CD14-positive monocyte (primary cell): ENCODE data around the gene DPH3. TPM values are rescaled to one million over a fixed set of nuclear protein-coding genes. Genes with fewer than 3 reads are reported as not detected.

Experiments
- DNase-seq, 3 donors: peaks; one replicate each; pipeline ENCODE4 v3.0.0-alpha.2; 2011 to 2022
- H2AFZ ChIP-seq: 2 replicates; pipeline ENCODE4 v1.6.0; 2012; ENCODE audit warnings: mild to moderate bottlenecking, low read depth, low read length, inconsistent platforms; ENCODE audit not compliant: insufficient read depth, poor library complexity, severe bottlenecking
- H3K27ac ChIP-seq, 2 donors: 1 replicate in 1 of 2; 2 replicates in 1 of 2; pipeline ENCODE4 v1.5.1; 2012 to 2013; ENCODE audit warnings: low read length in 2 of 2, control low read depth in 1 of 2, inconsistent platforms in 1 of 2, low read depth in 1 of 2, mild to moderate bottlenecking in 1 of 2
- H3K27me3 ChIP-seq, 2 donors: one replicate each; pipeline versions ENCODE4 v1.6.0 to v1.6.1; 2011 to 2013; ENCODE audit warnings: low read length in 2 of 2; ENCODE audit not compliant: control insufficient read depth in 2 of 2, insufficient read depth in 2 of 2
- H3K36me3 ChIP-seq, 2 donors: replicated peaks in 1 of 2; 1 replicate in 1 of 2; 2 replicates in 1 of 2; pipeline versions ENCODE4 v1.5.1 to v1.6.1; 2012 to 2013; ENCODE audit warnings: low read length in 2 of 2, control low read depth in 1 of 2, inconsistent platforms in 1 of 2, mild to moderate bottlenecking in 1 of 2; ENCODE audit not compliant: insufficient read depth in 2 of 2, control insufficient read depth in 1 of 2
- H3K4me1 ChIP-seq, 2 donors: 1 replicate in 1 of 2; 2 replicates in 1 of 2; pipeline versions ENCODE4 v1.5.1 to v1.6.1; 2012 to 2013; ENCODE audit warnings: low read length in 2 of 2, control low read depth in 1 of 2, inconsistent platforms in 1 of 2, mild to moderate bottlenecking in 1 of 2, moderate library complexity in 1 of 2; ENCODE audit not compliant: insufficient read depth in 2 of 2, control insufficient read depth in 1 of 2
- H3K4me2 ChIP-seq: replicated peaks from 2 replicates; pipeline ENCODE3; 2012; ENCODE audit warnings: low read length, moderate library complexity, mild to moderate bottlenecking; ENCODE audit not compliant: poor library complexity, severe bottlenecking; ENCODE audit errors: extremely low read depth
- H3K4me3 ChIP-seq, 3 experiments: fragments of 200-600 bp in 1 of 3; sonication (generic) in 1 of 3; replicated peaks in 1 of 3; 1 replicate in 2 of 3; 2 replicates in 1 of 3; pipeline ENCODE4 v1.5.1; 2011 to 2013; ENCODE audit warnings: low read length in 3 of 3, mild to moderate bottlenecking in 3 of 3, control low read depth in 2 of 3, low read depth in 2 of 3, inconsistent platforms in 1 of 3, moderate library complexity in 1 of 3
- H3K79me2 ChIP-seq: 2 replicates; pipeline ENCODE4 v1.6.0; 2012; ENCODE audit warnings: mild to moderate bottlenecking, control low read depth, inconsistent platforms, low read length, moderate library complexity; ENCODE audit not compliant: insufficient read depth
- H3K9ac ChIP-seq: 2 replicates; pipeline ENCODE4 v1.6.0; 2017; ENCODE audit warnings: low read length, mild to moderate bottlenecking; ENCODE audit not compliant: insufficient read depth, poor library complexity, severe bottlenecking
- H3K9me3 ChIP-seq, 2 donors: replicated peaks in 1 of 2; 1 replicate in 1 of 2; 2 replicates in 1 of 2; pipeline versions ENCODE4 v1.5.1 to v1.6.1; 2012 to 2013; ENCODE audit warnings: low read length in 2 of 2, control low read depth in 1 of 2; ENCODE audit not compliant: control insufficient read depth in 1 of 2, insufficient read depth in 1 of 2
- H4K20me1 ChIP-seq: 2 replicates; pipeline ENCODE4 v1.6.0; 2012; ENCODE audit warnings: mild to moderate bottlenecking, low read length, control low read depth, moderate library complexity; ENCODE audit not compliant: insufficient read depth
- H3K27ac Mint-ChIP-seq, 7 donors: one replicate each; pipeline ENCODE4 v1.8.0; 2020; ENCODE audit warnings: mild to moderate bottlenecking in 7 of 7, mixed read lengths in 7 of 7, moderate library complexity in 6 of 7, inconsistent platforms in 2 of 7
- H3K27me3 Mint-ChIP-seq, 3 donors: one replicate each; pipeline ENCODE4 v1.8.0; 2021 to 2022; ENCODE audit warnings: low read depth in 3 of 3, mild to moderate bottlenecking in 3 of 3, mixed read lengths in 3 of 3, moderate library complexity in 3 of 3, inconsistent platforms in 1 of 3
- H3K36me3 Mint-ChIP-seq, 2 donors: one replicate each; pipeline ENCODE4 v1.8.0; 2020; ENCODE audit warnings: mixed read lengths in 2 of 2, inconsistent platforms in 1 of 2, mild to moderate bottlenecking in 1 of 2
- H3K4me1 Mint-ChIP-seq: one replicate; pipeline ENCODE4 v1.8.0; 2020; ENCODE audit warnings: mild to moderate bottlenecking, mixed read lengths
- H3K4me3 Mint-ChIP-seq, 2 donors: one replicate each; pipeline ENCODE4 v1.8.0; 2020; ENCODE audit warnings: mild to moderate bottlenecking in 2 of 2, mixed read lengths in 2 of 2, moderate library complexity in 1 of 2
- H3K9me3 Mint-ChIP-seq, 7 donors: one replicate each; pipeline ENCODE4 v1.8.0; 2020 to 2022; ENCODE audit warnings: mixed read lengths in 7 of 7, mild to moderate bottlenecking in 6 of 7, moderate library complexity in 6 of 7, inconsistent platforms in 2 of 7
- WGBS: methylation state at CpG from one replicate; pipeline ENCODE4 v1.1.5; 2013; ENCODE audit warnings: missing lambda C conversion rate; ENCODE audit not compliant: insufficient coverage; 5-methylcytosine and 5-hydroxymethylcytosine counted together
- intact Hi-C, 2 donors: fragments of 100-400 bp; cut with micrococcal nuclease; formaldehyde crosslinking; loops; one replicate each; pipeline versions ENCODE4 v1.15.0 to v1.15.1; 2023
- polyA plus RNA-seq, 3 donors: library from polyadenylated mRNA; depleted of rRNA in 1 of 3; unstranded in 2 of 3; stranded (reverse) in 1 of 3; fragments of 300-500 nt in 2 of 3; fragments of >200 nt in 1 of 3; fragmentation: Illumina TruSeq in 2 of 3; gene quantifications; 1 replicate in 2 of 3; 2 replicates in 1 of 3; pipeline ENCODE4 v1.2.3, GENCODE V29; 2012 to 2021
- TF ChIP-seq, protein P1 (sequence below): fragments of 200-600 bp; IDR thresholded peaks from one replicate; pipeline ENCODE4 v1.8.0; 2022; ENCODE audit warnings: antibody characterized with exemption, mild to moderate bottlenecking

DPH3 gene
- polyA plus RNA-seq, 3 donors, result 9.2 to 42.0 (median 33.7) TPM

DNA sequence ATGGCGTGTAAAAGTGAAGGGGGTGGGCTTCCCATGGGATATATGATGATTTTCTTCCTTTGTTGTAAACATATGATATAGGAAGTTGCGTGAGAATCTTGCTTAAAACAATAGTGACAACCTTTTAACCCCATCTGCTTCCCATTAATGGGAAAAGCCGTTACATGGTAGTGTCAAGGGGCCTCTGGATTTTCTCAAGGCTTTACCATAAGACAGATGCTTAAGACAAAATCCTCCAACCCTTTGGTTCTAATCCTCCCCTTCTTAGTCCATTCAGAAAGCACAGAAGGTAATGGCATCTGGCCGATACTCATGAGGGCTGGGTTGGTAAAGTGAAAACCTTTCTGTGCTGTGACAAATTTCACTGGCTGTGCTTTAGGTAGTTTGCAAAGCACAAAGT lies 25.0 kb downstream of the DPH3 start:
- H3K4me3 Mint-ChIP-seq, result no peak overlapping the region
- Histone ChIP-seq H3K79me2 (no peaks in the 10 kb centered on the region), H3K9ac (no peak overlapping the region), H3K27ac (peak overlapping the region in 1 of 2 donors; percentile 12), H3K27me3 (no peaks in the 10 kb centered on the region), H3K4me2 (no peak overlapping the region), H4K20me1 (no peaks in the 10 kb centered on the region), H3K4me1 (peaks cover 9 to 23% of the 10 kb centered on the region in 2 donors), H2AFZ (no peak overlapping the region), H3K4me3 (no peak overlapping the region), H3K36me3 (no peaks in the 10 kb centered on the region), H3K9me3 (no peaks in the 10 kb centered on the region)
- H3K4me1 Mint-ChIP-seq, result peaks cover 21% of the 10 kb centered on the region
- TF ChIP-seq, protein P1, sequence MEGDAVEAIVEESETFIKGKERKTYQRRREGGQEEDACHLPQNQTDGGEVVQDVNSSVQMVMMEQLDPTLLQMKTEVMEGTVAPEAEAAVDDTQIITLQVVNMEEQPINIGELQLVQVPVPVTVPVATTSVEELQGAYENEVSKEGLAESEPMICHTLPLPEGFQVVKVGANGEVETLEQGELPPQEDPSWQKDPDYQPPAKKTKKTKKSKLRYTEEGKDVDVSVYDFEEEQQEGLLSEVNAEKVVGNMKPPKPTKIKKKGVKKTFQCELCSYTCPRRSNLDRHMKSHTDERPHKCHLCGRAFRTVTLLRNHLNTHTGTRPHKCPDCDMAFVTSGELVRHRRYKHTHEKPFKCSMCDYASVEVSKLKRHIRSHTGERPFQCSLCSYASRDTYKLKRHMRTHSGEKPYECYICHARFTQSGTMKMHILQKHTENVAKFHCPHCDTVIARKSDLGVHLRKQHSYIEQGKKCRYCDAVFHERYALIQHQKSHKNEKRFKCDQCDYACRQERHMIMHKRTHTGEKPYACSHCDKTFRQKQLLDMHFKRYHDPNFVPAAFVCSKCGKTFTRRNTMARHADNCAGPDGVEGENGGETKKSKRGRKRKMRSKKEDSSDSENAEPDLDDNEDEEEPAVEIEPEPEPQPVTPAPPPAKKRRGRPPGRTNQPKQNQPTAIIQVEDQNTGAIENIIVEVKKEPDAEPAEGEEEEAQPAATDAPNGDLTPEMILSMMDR, result no peak
- no peaks in the 10 kb centered on the region for H3K36me3 Mint-ChIP-seq
- H3K27ac Mint-ChIP-seq, result peak overlapping the region in 1 of 7 donors; percentile 23
- H3K9me3 Mint-ChIP-seq, result no peaks in the 10 kb centered on the region
- no CpG with 5 or more reads among the region's 4 CpGs for WGBS
- no peak for DNase-seq
- intact Hi-C loops, result no loop called here
- peaks cover 0 to 2% (median 0%) of the 10 kb centered on the region in 3 donors for H3K27me3 Mint-ChIP-seq

GRCh38 chr3:16239086-16239770 lies 25.5 kb downstream of the DPH3 start:
- 83% methylated on average over 1 of the region's 3 CpGs for WGBS
- no peak overlapping the region for H3K9ac ChIP-seq
- peaks cover 9 to 23% of the 10 kb centered on the region in 2 donors for H3K4me1 ChIP-seq
- no peak overlapping the region for H3K4me3 Mint-ChIP-seq
- peak overlapping the region in 1 of 2 donors; percentile 12 for H3K27ac ChIP-seq
- H3K4me1 Mint-ChIP-seq, result peaks cover 21% of the 10 kb centered on the region
- intact Hi-C loops, result no loop called here
- H3K36me3 Mint-ChIP-seq, result no peaks in the 10 kb centered on the region
- H3K9me3 Mint-ChIP-seq, result no peaks in the 10 kb centered on the region
- H3K79me2 ChIP-seq, result no peaks in the 10 kb centered on the region
- no peaks in the 10 kb centered on the region for H3K9me3 ChIP-seq
- no peak overlapping the region for H3K4me2 ChIP-seq
- peak overlapping the region; percentile 44 for H2AFZ ChIP-seq
- H3K4me3 ChIP-seq, result no peak overlapping the region
- DNase-seq, result peak in 2 of 3 donors; percentile 35 to 40
- no peaks in the 10 kb centered on the region for H4K20me1 ChIP-seq
- TF ChIP-seq, protein P1, result no peak
- peak overlapping the region in 4 of 7 donors; percentile 23 to 70 (median 56) for H3K27ac Mint-ChIP-seq
- no peaks in the 10 kb centered on the region for H3K27me3 ChIP-seq
- H3K36me3 ChIP-seq, result no peaks in the 10 kb centered on the region
- H3K27me3 Mint-ChIP-seq, result peaks cover 0 to 2% (median 0%) of the 10 kb centered on the region in 3 donors
